WI38 (cell line): ENCODE results near the gene TRIM14.
"Not testable (repeated sequence)": the region's sequence is repeated elsewhere in the genome, so short reads cannot be mapped to it uniquely, and the experiment has no call there.

Experiments
- H3K4me3 ChIP-seq: 2 replicates; pipeline ENCODE4 v1.5.1; 2011; ENCODE audit warnings: low read depth, mild to moderate bottlenecking, control low read depth, low read length
- TF ChIP-seq, protein P1 (sequence below): IDR thresholded peaks from 2 replicates; pipeline ENCODE4 v1.5.1; 2012; ENCODE audit warnings: low read depth, mild to moderate bottlenecking, control low read depth, low read length

TRIM14 gene

DNA sequence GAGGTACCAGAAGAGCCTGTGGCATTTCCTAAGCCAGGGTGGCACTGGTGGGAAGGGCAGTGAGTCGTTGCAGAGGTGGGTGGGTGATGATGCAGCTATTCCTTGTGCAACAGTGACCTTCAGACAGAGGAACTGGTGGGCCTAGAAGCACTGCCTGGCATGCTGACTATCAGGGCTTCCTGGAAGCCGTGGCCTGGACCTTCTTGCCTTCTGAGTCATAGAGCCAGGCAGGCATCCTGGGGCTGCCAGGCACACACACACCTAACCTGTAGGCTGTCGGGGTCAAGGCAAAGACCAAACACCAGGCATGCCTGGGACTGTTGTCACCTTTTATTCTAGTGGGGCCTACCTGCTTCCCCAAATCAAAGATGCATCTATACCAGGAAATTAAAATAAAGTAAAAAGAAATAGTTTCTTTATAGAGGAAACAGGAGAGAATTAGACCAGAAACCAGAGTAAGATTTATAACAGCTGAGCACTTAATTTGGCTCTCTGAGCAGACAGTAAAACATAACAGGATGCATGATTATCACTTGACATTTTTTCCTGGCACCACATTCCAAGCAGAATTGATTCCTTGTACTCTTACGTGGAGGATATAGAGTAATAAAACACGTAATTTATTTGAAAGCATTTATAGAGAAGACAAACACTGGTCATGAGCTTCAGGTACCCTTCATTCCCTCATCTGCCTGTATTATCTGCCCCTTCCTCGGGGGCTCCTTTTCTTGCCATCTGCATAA lies 37.4 kb downstream of the TRIM14 start:
- H3K4me3 ChIP-seq: no peak overlapping the region
- TF ChIP-seq, protein P1, sequence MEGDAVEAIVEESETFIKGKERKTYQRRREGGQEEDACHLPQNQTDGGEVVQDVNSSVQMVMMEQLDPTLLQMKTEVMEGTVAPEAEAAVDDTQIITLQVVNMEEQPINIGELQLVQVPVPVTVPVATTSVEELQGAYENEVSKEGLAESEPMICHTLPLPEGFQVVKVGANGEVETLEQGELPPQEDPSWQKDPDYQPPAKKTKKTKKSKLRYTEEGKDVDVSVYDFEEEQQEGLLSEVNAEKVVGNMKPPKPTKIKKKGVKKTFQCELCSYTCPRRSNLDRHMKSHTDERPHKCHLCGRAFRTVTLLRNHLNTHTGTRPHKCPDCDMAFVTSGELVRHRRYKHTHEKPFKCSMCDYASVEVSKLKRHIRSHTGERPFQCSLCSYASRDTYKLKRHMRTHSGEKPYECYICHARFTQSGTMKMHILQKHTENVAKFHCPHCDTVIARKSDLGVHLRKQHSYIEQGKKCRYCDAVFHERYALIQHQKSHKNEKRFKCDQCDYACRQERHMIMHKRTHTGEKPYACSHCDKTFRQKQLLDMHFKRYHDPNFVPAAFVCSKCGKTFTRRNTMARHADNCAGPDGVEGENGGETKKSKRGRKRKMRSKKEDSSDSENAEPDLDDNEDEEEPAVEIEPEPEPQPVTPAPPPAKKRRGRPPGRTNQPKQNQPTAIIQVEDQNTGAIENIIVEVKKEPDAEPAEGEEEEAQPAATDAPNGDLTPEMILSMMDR: no peak

DNA sequence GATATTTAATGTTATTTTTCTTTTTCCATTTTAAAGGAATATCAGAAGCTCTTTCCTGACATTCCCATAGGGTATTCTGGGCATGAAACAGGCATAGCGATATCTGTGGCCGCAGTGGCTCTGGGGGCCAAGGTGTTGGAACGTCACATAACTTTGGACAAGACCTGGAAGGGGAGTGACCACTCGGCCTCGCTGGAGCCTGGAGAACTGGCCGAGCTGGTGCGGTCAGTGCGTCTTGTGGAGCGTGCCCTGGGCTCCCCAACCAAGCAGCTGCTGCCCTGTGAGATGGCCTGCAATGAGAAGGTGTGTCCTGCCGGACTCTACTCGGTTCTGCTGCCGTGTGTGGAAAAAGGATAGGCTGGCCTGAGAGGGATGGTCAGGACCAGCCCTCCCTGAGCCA lies 38.2 kb downstream of the TRIM14 start:
- H3K4me3 ChIP-seq: no peak overlapping the region
- TF ChIP-seq, protein P1: no peak

DNA sequence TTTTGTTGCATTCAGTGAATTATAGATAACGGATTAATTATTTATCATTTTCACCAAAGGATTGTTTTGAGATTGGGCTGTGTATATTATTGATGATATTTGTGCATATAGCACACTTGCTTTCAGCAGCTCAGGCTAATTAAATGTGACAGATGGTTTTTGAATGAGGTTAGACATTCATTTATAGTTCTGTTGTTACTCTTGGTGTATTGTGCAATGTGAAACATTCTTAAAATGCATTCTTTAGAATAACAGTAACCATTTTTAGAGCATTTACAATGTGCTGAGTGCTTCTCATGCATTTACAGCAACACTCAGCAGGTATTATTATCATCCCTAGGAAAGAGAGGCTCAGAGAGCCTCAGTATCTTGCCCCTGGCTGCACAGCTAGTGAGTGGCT lies 38.7 kb downstream of the TRIM14 start:
- TF ChIP-seq, protein P1: no peak
- H3K4me3 ChIP-seq: no peak overlapping the region

DNA sequence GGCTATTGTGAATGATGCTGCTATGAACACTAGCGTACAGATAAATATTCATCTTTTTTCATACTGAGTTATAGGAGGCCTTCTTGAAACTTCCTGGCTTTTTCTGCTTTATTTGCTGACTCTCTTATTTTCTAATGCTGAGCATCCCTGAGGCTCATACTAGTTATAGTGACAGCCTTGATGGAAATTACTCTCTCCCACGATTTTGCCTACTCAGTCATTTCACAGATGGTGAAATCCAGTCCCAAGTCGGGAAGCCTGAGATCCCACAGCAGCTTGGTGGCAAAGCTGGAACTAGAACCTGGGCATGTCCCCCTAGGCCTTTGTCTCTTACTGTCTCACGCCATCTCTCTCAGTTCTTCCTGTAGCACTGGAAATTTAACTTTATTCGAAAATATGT lies 40.1 kb downstream of the TRIM14 start:
- H3K4me3 ChIP-seq: no peak overlapping the region
- TF ChIP-seq, protein P1: no peak

DNA sequence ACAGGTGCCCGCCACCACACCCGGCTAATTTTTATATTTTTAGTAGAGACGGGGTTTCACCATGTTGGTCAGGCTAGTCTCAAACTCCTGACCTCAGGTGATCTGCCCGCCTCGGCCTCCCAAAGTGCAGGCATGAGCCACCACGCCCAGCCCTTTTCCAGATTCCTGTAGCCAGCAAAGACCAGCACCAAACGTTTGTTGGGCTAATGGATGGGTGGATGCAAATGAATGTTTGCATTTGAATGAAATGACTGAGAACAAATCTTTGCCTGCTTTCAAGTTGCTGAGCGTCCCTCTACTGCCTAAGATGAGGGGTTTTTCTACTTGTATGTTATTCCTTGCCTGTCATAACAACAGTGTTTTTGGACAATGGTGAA lies 42.5 kb downstream of the TRIM14 start:
- H3K4me3 ChIP-seq: not testable (repeated sequence)

DNA sequence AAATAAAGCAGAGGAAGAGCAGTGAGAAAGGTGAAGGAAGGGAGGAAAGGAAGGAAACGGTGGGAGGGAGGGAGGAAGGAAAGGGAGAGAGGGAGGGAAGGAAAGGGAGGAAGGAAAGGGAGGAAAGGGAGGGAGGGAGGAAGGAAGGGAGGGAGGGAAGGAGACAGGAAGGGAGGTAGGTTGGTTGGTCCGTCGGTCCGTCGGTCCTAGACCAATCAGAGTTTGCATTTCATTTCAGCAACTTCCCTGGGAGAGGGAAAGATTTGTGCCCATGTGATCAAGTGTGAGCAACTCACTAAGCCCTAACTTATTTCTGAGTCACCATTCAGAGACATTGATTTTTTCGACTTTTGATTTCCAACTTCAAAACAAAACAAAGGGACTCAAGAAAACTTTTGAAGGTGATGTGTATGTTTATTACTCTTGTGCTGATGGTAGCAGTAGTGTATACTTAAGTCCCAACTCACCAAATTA lies 43.7 kb downstream of the TRIM14 start:
- TF ChIP-seq, protein P1: no peak
- no peak overlapping the region for H3K4me3 ChIP-seq

DNA sequence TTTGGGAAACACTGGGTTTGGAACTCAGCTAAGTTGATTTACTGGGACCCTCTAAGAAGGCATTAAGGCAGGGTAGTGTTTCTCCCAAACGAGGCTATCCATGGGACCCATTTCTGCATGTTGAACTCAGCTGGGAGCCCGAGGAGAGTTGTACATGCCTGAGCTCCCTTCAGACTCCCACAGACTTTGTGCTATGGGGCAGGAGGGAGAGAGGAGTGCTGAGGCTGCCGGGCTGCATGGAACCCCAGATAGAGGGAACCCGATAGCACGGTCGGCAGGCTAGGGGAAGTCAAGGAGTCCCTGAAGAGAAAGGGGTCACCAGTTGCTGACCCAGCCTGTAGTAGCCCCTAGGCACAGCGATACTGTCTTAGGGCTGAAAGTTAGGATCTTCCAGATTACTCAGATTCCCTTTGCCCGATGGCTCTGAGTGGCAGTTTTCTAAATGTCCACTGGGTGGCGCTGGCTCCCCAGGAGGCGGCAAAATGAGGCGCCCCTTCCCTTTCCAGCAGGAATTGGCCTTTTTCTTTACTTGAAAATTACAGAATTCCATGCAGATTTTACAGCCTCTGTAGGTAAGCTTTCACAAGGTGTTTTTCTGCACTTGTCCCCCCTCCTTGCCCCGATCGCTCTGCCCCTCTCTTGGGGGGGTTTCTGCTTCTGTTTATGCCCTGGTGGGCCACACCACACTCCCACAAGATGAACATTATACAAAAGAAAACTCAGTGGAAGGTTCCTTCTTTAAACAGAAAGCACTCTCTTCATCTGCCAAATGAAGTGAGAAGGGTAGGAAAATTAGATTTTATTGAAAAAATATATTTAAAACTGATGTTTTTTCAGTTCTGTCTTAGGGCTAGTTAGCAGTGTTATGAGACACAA lies 44.7 kb downstream of the TRIM14 start:
- TF ChIP-seq, protein P1: peak; percentile 91
- no peak overlapping the region for H3K4me3 ChIP-seq
